GM18505 (cell line): ENCODE data around the gene CYP21A2.

Source experiments
- ATAC-seq: cut with Tn5 transposase; IDR thresholded peaks from one replicate; pipeline ENCODE4 v1.9.1; 2021; ENCODE audit not compliant: unreplicated experiment
- POLR2A ChIP-seq: IDR thresholded peaks from 4 replicates; pipeline ENCODE4 v1.6.1; 2011; ENCODE audit warnings: borderline replicate concordance; ENCODE audit not compliant: insufficient read depth, insufficient read length; ENCODE audit errors: extremely low read depth

CYP21A2 gene

DNA sequence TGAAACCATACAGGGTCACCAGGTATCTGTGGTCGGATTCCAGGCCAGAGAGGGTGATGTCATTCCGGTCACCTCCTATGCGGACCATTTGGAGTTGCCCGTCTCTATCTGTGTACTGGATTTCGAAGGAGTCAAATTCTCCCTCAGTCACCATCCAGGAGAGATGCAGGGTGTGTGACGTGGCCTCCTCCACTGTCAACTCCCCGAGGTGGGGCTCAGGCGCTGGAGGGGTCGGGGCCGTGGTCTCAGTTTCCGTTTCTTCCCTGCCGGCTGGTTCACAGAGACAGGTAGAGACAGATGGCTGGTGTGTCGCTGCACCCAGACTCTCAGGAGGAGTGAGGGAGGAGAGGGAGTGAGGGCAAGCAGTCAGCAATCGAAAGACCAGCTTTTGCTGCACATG is 30.7 kb downstream of the CYP21A2 start:
- no peak for TF ChIP-seq POLR2A
- ATAC-seq = no peak

DNA sequence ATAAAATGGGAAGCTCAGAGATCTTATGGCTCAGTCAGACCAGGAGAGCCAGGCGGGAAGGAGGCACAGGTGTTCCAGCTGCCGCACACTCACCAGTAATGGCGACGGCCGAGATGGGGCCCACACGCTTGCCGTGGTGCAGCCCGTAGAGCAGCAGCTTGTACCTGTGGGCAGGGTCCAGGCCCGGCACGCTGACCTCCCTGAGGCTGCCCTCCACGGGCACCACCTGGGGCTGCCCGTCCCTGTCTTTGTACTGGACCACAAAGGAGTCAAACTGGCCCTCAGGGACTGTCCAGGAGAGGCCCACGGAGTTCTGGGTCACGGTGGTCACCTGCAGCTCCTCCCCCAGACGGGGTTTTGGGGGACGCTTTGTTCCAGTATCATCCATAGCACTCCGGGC is 31.2 kb downstream of the CYP21A2 start:
- no peak for TF ChIP-seq POLR2A
- no peak for ATAC-seq

DNA sequence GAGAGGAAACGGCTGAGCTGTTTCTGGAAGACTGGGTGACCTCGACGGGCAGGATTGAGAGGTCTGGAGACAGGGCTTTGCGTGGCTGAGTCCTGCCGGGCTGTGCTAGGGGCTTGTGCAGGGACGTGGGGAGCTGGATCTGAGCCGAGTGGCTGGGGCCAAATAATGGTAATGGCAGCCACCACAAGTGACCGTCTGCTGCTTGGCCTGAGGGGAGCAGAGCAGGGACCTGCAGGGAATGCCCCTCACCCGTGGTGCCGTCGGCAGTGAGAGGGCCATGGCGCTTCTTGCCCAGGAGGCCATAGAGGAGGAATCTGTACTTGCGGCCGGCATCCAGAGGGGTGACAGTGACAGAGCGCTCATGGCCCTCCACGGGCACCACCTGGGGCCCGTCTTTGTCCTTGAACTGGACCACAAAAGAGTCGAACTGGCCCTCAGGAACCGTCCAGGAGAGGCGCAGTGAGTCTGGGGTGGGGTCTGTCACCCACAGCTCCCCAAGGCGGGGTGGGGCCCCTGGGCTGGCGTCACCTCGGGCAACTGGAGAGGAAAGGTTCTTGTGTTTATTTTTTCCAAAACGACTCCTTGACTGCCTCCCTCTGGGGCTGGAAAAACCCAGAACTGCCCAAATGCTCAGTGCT is 31.8 kb downstream of the CYP21A2 start:
- ATAC-seq = no peak
- TF ChIP-seq POLR2A = no peak

DNA sequence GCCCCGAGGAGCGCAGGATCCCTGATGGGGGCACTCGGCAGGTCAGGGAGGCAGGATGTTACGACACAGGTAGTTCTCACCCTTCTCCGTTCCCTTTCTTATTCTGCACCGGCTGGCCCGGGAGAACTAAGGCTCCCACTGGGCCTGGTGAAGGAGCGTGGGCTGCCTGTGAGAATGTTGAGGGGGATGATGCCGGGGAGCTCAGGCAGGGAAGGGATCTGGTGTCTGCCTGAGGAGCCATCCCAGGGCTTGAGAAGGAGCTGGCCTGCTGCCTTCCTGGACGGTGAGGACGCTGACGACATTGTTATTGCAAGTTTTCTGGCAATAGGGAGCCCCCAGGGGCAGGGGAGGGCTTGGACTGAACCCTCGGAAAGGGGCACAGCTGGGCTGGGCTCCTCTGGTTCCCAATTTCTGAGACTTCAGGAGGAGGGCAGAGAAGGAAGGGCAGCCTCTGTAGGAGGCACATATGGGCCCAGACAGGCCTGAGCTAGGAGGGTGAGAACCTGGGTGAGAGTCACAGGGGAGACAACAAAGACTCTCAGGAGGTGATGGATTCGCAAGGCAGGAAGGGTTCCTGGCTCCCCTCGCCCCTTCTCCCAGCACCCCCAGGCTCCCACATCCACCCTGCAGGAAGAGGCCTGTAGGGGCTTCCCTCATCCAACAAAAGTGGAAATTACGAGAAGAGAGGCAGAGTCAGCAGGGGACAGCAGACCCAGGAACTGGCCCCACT is 32.8 kb downstream of the CYP21A2 start:
- no peak for ATAC-seq
- no peak for TF ChIP-seq POLR2A

DNA sequence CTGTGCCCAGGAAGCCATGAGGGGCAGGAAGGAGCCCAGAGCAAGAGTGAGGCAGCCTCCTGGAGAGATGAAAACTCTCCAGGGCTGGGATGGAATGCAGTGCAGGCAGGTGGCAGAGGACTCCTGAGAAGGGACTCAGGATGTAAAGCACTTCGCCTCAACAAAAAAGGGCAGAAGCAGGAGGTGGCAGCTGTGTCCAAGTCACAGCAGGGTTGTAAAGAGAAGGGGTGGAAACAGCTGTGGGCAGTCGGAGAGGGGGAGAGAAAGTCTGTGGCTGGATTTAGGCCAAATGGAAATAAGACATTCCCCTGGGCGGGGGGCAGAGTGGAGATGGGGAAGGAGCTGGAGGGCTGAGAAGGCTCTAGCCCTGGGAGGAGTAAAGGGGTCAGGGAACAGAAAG is 34.9 kb downstream of the CYP21A2 start:
- no peak for ATAC-seq
- TF ChIP-seq POLR2A = no peak

DNA sequence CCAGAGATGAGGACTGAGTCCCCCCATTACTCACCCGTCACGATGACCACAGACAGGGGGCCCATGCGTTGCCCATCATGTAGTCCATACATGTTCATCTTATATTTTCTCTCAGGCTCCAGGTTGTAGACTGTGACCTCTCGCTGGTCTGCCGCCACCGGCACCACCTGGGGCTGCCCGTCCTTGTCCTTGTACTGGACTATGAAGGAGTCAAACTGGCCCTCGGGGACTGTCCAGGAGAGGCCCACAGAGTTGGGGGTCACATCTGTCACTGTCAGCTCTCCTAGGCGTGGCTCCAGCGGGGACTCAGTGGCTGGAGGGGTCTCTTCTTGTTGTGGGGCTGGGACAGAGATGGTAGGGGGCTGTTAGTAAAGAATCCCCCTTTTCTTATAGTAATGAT is 35.4 kb downstream of the CYP21A2 start:
- no peak for ATAC-seq
- no peak for TF ChIP-seq POLR2A

DNA sequence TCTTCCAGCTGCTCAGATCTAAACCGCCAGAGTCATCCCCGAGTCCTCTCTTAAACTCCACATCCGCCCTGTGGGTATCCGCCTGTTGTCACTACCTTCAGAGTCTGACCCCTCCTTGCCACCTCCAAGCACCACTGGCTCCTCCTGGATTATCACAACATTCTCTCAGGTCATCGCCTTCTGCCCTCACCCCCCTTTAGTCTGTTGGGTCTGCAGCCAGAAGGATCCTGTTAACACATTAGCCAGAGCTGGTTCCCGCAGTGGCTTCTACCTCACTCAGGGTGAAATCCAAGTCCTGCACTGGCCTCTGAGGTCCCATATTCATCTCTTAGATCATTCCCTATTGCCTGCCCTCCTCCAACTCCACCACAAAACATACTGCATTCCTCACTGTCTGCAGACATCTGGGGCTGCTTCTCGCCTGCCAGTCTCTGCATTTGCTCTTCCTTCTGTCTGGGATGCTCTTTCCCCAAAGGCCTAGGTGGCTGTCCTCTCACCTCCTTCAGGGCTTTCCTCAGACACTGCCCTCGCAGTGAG is 36.8 kb downstream of the CYP21A2 start:
- ATAC-seq = no peak
- no peak for TF ChIP-seq POLR2A

DNA sequence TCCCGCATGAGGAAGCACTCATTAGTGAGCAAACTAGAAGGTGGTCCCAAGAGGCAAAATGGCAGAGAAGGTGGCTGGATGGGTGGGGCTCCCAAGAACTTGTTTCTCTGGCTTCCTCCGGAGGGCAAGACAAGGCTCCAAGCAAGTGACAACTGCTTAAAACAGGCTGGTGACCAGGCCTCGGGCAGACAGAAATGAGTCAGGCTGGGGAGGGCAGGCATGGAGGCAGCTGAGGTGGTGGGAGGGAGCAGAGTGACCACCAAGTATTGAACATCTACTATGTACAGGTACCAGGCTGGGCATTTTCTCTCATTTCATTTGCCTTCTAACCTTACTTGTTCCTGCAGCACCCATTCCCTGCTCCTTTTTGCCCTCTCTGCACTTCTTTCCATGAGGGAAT is 37.6 kb downstream of the CYP21A2 start:
- TF ChIP-seq POLR2A = no peak
- ATAC-seq = no peak

DNA sequence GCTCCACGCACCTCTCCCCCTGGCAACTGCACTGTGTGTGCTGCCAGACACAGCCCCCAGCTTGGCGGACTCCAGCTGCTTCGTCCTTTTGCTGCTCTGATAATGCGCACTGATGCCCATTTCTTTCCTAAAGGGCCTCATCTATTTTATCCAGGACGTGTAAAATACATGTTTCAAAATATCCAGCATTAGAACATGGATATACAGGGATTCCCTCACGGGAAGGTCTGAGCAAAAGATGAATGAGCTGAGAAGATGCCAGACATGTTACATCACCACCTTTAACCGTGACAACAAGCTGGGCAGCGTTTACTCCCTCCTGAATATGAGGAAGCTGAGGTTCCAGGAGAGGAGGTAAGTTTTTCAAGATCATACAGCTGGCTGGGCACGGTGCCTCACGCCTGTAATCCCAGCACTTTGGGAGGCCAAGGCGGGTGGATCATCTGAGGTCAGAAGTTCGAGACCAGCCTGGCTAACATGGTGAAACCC is 38.1 kb downstream of the CYP21A2 start:
- no peak for ATAC-seq
- TF ChIP-seq POLR2A = no peak

DNA sequence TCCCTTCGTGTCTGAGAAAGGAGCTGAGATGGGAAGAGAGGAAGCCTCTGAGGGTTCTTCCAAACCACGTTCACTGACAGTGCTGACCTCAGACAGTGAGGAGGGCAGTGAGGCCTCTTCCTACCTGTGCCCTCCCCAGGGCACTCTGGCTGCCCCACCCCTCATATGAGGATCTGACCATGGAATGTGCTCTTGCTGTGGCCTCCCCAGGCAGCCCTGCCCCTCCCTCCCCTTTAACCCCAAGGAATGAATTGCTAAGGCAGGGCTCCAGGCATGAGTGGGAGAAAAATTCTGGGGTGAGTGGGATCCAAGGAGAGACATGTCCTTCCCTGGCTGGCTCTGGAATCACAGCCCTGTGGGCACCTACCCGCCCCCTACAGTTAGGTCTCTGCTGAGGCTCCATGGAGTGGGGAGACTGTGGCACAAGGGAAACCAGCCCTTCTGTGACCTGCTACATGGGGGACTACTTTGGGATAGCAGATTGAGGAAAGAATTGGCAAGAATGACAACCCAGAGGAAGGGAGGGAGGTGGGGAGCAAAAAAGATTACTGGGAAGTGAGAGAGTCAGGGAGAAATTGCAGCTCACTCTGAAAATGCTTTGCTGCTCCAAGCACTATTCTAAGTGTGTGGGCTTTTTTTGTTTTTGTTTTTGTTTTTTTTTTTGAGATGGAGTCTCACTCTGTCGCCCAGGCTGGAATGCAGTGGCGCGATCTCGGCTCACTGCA is 41.5 kb downstream of the CYP21A2 start:
- no peak for ATAC-seq
- TF ChIP-seq POLR2A = no peak

DNA sequence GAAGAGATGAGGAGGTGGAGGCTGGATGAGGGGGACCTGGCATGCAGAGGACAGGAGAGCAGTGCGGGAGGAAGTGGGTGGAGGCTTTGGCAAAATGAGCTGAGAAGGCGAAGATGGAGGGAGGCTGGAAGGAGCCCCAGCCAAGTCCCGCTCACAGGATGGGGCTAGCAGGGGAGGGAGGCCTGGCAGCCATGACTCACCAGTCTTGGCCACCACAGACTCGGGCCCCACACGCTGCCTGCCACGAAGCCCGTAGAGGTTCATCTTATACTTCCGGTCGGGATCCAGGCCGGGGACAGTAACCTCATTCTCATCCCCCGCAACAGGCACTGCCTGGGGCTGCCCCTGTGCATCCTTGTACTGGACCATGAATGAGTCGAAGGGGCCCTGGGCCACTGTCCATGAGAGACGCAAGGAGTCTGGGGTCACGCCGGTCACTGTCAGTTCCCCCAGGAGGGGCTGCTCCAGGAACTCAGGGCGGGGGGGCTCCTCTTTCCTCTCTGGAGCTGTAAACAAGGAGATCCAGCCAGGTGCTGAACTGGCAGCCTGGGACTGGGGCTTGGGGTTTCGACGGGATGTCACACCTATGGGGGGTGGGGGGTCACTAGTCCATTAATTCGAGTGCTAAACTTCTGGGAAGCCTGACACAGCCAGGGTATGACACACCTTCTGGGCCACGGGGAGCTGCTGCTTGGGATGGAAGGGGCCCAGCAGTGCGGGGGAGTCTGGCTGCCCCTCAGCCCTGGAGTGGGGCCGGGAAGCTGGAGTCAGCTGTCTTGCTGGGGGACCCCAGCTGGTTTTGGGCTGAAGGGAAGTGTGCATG is 43.2 kb downstream of the CYP21A2 start:
- ATAC-seq = no peak
- no peak for TF ChIP-seq POLR2A

DNA sequence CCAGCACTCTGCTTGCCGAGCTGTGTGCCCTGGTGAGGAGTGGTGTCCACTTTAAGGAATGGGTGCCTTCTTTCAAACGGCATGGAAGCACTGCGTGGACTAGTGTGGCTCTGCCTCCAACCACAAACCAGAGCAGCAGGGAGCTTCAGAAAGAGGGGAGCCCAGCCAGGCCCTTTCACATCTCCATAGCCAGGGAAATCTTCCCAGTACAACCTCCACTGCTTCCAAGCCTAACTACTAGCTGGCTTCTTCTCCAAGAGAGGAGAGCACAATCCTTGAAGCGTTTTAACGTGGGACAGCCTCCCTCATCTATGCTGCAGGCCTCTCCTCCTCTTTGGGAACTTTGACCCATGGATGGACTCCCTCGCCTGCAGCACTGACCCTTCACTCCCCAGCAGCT is 44.3 kb downstream of the CYP21A2 start:
- TF ChIP-seq POLR2A = no peak
- no peak for ATAC-seq

DNA sequence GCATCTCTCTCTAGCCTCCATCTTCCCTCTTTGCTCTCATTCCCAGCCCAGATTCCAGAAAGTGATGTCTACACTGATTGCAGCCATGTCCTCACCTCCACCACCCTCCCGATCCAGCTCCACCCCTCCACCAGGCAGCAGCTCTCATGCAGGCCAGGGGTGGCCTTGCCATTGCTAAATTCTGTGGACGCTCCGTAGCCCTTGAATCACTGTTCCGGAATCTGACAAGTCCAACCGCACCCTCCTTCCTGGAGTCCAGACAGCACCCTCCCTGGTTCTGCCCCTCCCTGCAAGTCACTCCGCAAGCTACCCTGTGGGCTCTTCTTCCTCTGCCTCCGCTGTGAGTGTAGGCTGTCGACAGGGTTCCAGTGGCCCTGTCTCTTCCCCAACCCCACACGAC is 44.7 kb downstream of the CYP21A2 start:
- no peak for ATAC-seq

More for the DNA sequence above, 44.7 kb downstream of the CYP21A2 start:
- no peak for TF ChIP-seq POLR2A
